ENCODE results near the gene CERK.

- TF ChIP-seq CTCF (IDR thresholded peaks at IDR 0.05) (no peak), POLR2A (IDR thresholded peaks at IDR 0.05) (no peak)
These were observed 39.0 kb downstream of the CERK start for GRCh38 chr22:46699091-46699490.

Measured in esophagus squamous epithelium (tissue), 4 donors.